Neuronal stem cell (in vitro differentiated cells): ENCODE results near the gene CCDC51. TPM values are rescaled to one million over a fixed set of nuclear protein-coding genes. Genes with fewer than 3 reads are reported as not detected.
"Not testable (repeated sequence)": the region's sequence is repeated elsewhere in the genome, so short reads cannot be mapped to it uniquely, and the experiment has no call there.

Experiments
- DNase-seq: peaks from one replicate; pipeline ENCODE4 v3.0.0-alpha.2; 2013; ENCODE audit warnings: low spot score
- H2AFZ ChIP-seq: one replicate; pipeline ENCODE4 v1.6.1; 2013; ENCODE audit warnings: mild to moderate bottlenecking, low read length, inconsistent platforms
- H2AK5ac ChIP-seq: 2 replicates; pipeline ENCODE4 v1.6.1; 2013; ENCODE audit warnings: low read depth, mild to moderate bottlenecking, inconsistent platforms, low read length, moderate library complexity, mixed read lengths
- H2BK120ac ChIP-seq: 2 replicates; pipeline ENCODE4 v1.6.1; 2013; ENCODE audit warnings: low read depth, mild to moderate bottlenecking, inconsistent platforms, low read length, moderate library complexity, mixed read lengths
- H2BK12ac ChIP-seq: one replicate; pipeline ENCODE4 v1.6.1; 2013; ENCODE audit warnings: low read length, inconsistent platforms
- H2BK15ac ChIP-seq: 2 replicates; pipeline ENCODE4 v1.6.1; 2013; ENCODE audit warnings: mild to moderate bottlenecking, low read length, inconsistent platforms, mixed read lengths
- H2BK5ac ChIP-seq: one replicate; pipeline ENCODE4 v1.6.1; 2013; ENCODE audit warnings: inconsistent platforms, mild to moderate bottlenecking, low read length, moderate library complexity
- H3K14ac ChIP-seq: one replicate; pipeline ENCODE4 v1.6.1; 2013; ENCODE audit warnings: low read length, inconsistent platforms
- H3K18ac ChIP-seq: 2 replicates; pipeline ENCODE4 v1.6.1; 2013; ENCODE audit warnings: low read length, inconsistent platforms
- H3K23ac ChIP-seq: 2 replicates; pipeline ENCODE4 v1.6.1; 2013; ENCODE audit warnings: low read depth, mild to moderate bottlenecking, mixed read lengths, low read length, inconsistent platforms; ENCODE audit not compliant: poor library complexity
- H3K27ac ChIP-seq: replicated peaks from 3 replicates; pipeline ENCODE4 v1.5.1; 2013; ENCODE audit warnings: low read length, inconsistent platforms
- H3K27me3 ChIP-seq, 3 experiments: 2 replicates each; pipeline ENCODE4 v1.6.1; 2013; ENCODE audit warnings: low read length in 3 of 3, mild to moderate bottlenecking in 2 of 3, inconsistent platforms in 1 of 3, low read depth in 1 of 3, mixed read lengths in 1 of 3, moderate library complexity in 1 of 3; ENCODE audit not compliant: control insufficient read depth in 3 of 3, insufficient read depth in 3 of 3
- H3K36me3 ChIP-seq, 2 donors: replicated peaks in 1 of 2; 2 replicates each; pipeline ENCODE4 v1.6.1; 2013; ENCODE audit warnings: low read length in 2 of 2; ENCODE audit not compliant: control insufficient read depth in 2 of 2, insufficient read depth in 2 of 2
- H3K4ac ChIP-seq: 2 replicates; pipeline ENCODE4 v1.6.1; 2013; ENCODE audit warnings: inconsistent platforms, mild to moderate bottlenecking, low read length, moderate library complexity
- H3K4me1 ChIP-seq, 2 donors: 1 replicate in 1 of 2; 2 replicates in 1 of 2; pipeline ENCODE4 v1.6.1; 2013; ENCODE audit warnings: low read length in 2 of 2, low read depth in 1 of 2; ENCODE audit not compliant: control insufficient read depth in 2 of 2, insufficient read depth in 1 of 2
- H3K4me2 ChIP-seq: one replicate; pipeline ENCODE4 v1.6.1; 2013; ENCODE audit warnings: mild to moderate bottlenecking, low read length, inconsistent platforms; ENCODE audit not compliant: insufficient read depth, poor library complexity, severe bottlenecking
- H3K4me3 ChIP-seq, 2 donors: 2 replicates each; pipeline ENCODE4 v1.5.1; 2013; ENCODE audit warnings: low read length in 2 of 2, mild to moderate bottlenecking in 2 of 2, inconsistent platforms in 1 of 2, moderate library complexity in 1 of 2
- H3K79me1 ChIP-seq: one replicate; pipeline ENCODE4 v1.6.1; 2013; ENCODE audit warnings: low read depth, mild to moderate bottlenecking, inconsistent platforms, low read length, moderate library complexity
- H3K9ac ChIP-seq: one replicate; pipeline ENCODE4 v1.6.1; 2013; ENCODE audit warnings: mild to moderate bottlenecking, low read depth, low read length, inconsistent platforms; ENCODE audit not compliant: poor library complexity
- H3K9me3 ChIP-seq, 2 donors: replicated peaks in 1 of 2; 2 replicates each; pipeline versions ENCODE3 to v1.6.1; 2013; ENCODE audit warnings: low read length in 2 of 2, mild to moderate bottlenecking in 2 of 2, inconsistent platforms in 1 of 2, low read depth in 1 of 2, mixed read lengths in 1 of 2, moderate library complexity in 1 of 2; ENCODE audit not compliant: control insufficient read depth in 2 of 2, insufficient read depth in 1 of 2
- H4K8ac ChIP-seq: one replicate; pipeline ENCODE4 v1.6.1; 2013; ENCODE audit warnings: low read depth, mild to moderate bottlenecking, inconsistent platforms, low read length, moderate library complexity
- H4K91ac ChIP-seq: one replicate; pipeline ENCODE4 v1.6.1; 2013; ENCODE audit warnings: low read length, low read depth, mild to moderate bottlenecking, inconsistent platforms; ENCODE audit not compliant: poor library complexity
- WGBS, 2 donors: extraction: QIAGEN DNeasy Blood & Tissue Kit; methylation state at CpG; one replicate each; pipeline ENCODE4 v1.1.7; 2013; ENCODE audit warnings: missing lambda C conversion rate in 2 of 2, mixed read lengths in 1 of 2; ENCODE audit not compliant: insufficient read length in 2 of 2, insufficient replicate concordance in 1 of 2; ENCODE audit errors: extremely low coverage in 2 of 2; 5-methylcytosine and 5-hydroxymethylcytosine counted together
- polyA plus RNA-seq, 2 experiments: library from polyadenylated mRNA; stranded (reverse); fragments of 200-250 nt; gene quantifications; one replicate each; pipeline ENCODE4 v1.2.3, GENCODE V29; 2013

The CCDC51 gene, protein sequence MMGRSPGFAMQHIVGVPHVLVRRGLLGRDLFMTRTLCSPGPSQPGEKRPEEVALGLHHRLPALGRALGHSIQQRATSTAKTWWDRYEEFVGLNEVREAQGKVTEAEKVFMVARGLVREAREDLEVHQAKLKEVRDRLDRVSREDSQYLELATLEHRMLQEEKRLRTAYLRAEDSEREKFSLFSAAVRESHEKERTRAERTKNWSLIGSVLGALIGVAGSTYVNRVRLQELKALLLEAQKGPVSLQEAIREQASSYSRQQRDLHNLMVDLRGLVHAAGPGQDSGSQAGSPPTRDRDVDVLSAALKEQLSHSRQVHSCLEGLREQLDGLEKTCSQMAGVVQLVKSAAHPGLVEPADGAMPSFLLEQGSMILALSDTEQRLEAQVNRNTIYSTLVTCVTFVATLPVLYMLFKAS
- polyA plus RNA-seq (2013, experiment 1 of 2): 11.8 TPM
- polyA plus RNA-seq (2013, experiment 2 of 2): 12.2 TPM

DNA sequence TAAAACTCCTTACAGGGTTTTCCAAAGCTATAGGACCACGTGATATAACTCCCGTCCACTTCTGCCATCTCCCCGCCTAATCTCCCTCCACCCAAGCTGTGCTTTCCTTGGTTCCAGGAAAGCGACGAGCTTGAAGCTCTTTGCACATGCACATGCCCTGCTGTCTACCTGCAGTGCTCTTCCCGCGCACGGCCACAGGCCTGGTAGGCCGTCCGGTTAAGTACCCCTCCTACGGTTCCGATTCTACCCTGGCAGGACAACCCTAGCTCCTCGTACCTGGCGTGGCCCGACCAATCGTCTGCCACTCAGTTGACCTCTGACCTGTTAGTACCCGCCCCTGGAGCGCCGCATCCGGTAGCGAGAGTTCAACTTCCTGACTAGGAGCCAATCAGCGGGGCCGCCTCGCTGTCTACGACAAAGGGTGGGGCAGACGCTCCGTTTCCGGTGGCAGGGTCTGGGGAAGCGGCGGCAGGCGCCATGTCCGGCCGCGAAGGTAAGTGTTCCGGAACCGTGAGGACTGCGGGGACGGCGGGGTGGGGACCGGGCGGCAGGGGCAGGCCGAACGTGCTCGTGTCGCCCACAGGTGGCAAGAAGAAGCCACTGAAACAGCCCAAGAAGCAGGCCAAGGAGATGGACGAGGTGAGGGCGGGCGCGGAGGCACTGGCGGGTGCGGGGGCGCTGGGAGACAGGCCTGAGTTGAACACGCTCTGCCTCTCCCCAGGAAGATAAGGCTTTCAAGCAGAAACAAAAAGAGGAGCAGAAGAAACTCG, at the start of gene CCDC51, which contains the start of gene TMA7:
TSS of gene CCDC51 (minus strand) at position 300 of the 770 bp plus-strand sequence. CDS start 4,991 bp downstream, outside the sequence.
TSS of gene TMA7 (plus strand) at position 438 of the 770 bp plus-strand sequence. CDS start at position 478, 40 bp downstream.
- Histone ChIP-seq H3K14ac (peak within 1 kb of the TSS; percentile 92), H2BK120ac (no peak within 1 kb of the TSS), H4K8ac (no peak within 1 kb of the TSS), H3K27ac (peak within 1 kb of the TSS; percentile 75), H3K9ac (peak within 1 kb of the TSS; percentile 100), H2AFZ (peak within 1 kb of the TSS; percentile 85), H4K91ac (no peak within 1 kb of the TSS), H3K4me1 (peaks cover 2 to 6% of the 10 kb centered on the region in 2 donors), H3K4me2 (peak within 1 kb of the TSS; percentile 81), H2AK5ac (no peak within 1 kb of the TSS), H2BK15ac (no peak within 1 kb of the TSS), H3K4ac (no peak within 1 kb of the TSS), H3K36me3 (peaks cover 8 to 36% of the 10 kb centered on the region in 2 donors), H2BK5ac (no peak within 1 kb of the TSS), H3K23ac (peak within 1 kb of the TSS; percentile 94), H3K27me3 (no peaks in the 10 kb centered on the region), H3K79me1 (peaks cover 8% of the 10 kb centered on the region), H3K18ac (peak within 1 kb of the TSS; percentile 94), H3K4me3 (peak within 1 kb of the TSS; percentile 78 to 93), H3K9me3 (no peaks in the 10 kb centered on the region), H2BK12ac (no peak within 1 kb of the TSS)
- WGBS, 2 donors: no CpG with 5 or more reads among the region's 54 CpGs
- peak; percentile 92 for DNase-seq

DNA sequence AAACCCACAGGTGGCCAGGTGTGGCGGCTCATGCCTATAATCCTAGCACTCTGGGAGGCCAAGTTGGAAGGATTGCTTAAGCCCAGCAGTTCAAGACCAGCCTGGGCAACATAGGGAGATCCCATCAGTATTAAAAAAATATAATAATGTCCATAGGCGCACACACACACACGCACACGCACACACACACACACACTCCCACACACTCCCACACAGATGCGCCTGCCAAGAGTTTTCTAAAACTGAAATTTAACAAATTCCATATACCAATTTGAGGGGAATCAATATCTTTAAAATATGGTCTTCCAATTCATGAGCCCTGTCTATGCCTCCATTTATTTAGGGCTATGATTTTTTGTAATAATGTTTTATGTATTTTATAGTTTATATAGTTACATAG, 47.0 kb upstream of the CCDC51 start:
- no peak overlapping the region for H3K27ac ChIP-seq
- H3K4me2 ChIP-seq: no peak overlapping the region
- H2AK5ac ChIP-seq: no peak overlapping the region
- H2BK15ac ChIP-seq: no peak overlapping the region
- H3K4me3 ChIP-seq: no peak overlapping the region
- no peak for DNase-seq
- no peak overlapping the region for H3K4ac ChIP-seq
- H3K18ac ChIP-seq: no peak overlapping the region
- no peak overlapping the region for H4K8ac ChIP-seq
- H3K4me1 ChIP-seq: no peaks in the 10 kb centered on the region
- no peaks in the 10 kb centered on the region for H3K79me1 ChIP-seq
- no peak overlapping the region for H2BK12ac ChIP-seq
- no peaks in the 10 kb centered on the region for H3K9me3 ChIP-seq
- H3K14ac ChIP-seq: no peak overlapping the region
- H3K9ac ChIP-seq: no peak overlapping the region
- H3K36me3 ChIP-seq: no peaks in the 10 kb centered on the region
- H2BK120ac ChIP-seq: no peak overlapping the region
- no CpG with 5 or more reads among the region's 5 CpGs for WGBS, 2 donors
- H3K23ac ChIP-seq: no peak overlapping the region
- H4K91ac ChIP-seq: no peak overlapping the region
- H3K27me3 ChIP-seq: no peaks in the 10 kb centered on the region
- no peak overlapping the region for H2BK5ac ChIP-seq
- H2AFZ ChIP-seq: no peak overlapping the region

DNA sequence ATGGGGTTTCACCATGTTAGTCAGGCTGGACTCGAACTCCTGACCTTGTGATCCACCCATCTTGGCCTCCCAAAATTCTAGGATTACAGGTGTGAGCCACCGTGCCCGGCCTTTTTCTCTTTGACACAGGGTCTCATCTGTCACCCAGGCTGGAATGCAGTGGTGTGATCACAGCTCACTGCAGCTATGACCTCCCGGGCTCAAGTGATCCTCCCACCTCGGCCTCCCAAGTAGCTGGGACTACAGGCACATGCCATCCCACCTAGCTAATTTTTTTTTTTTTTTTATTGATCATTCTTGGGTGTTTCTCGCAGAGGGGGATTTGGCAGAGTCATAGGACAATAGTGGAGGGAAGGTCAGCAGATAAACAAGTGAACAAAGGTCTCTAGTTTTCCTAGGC, 42.9 kb upstream of the CCDC51 start:
- H3K14ac ChIP-seq, H3K9me3 ChIP-seq, H3K18ac ChIP-seq, H3K79me1 ChIP-seq, H2AFZ ChIP-seq, H4K91ac ChIP-seq, H2AK5ac ChIP-seq, H3K9ac ChIP-seq, H3K4ac ChIP-seq, H3K4me2 ChIP-seq, H3K4me1 ChIP-seq, DNase-seq, H2BK5ac ChIP-seq, H3K27ac ChIP-seq, H2BK12ac ChIP-seq, H2BK120ac ChIP-seq, H3K27me3 ChIP-seq, H3K36me3 ChIP-seq, H4K8ac ChIP-seq, H2BK15ac ChIP-seq, H3K23ac ChIP-seq, H3K4me3 ChIP-seq: not testable (repeated sequence)
- no CpG with 5 or more reads among the region's 6 CpGs for WGBS, 2 donors

DNA sequence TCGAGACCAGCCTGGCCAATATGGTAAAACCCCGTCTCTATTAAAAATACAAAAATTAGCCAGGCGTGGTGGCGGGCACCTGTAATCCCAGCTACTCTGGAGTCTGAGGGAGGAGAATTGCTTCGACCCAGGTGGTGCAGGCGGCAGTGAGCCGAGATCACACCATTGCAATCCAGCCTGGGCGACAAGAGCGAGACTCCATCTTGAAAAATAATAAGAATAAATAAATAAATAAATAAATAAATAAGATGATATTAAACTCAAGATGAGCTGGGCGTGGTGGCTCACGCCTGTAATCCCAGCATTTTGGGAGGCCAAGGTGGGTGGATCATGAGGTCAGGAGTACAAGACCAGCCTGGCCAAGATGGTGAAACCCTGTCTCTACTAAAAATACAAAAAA, 41.0 kb upstream of the CCDC51 start:
- H3K4me1 ChIP-seq, H2BK12ac ChIP-seq, H3K14ac ChIP-seq, H2BK120ac ChIP-seq, H3K27ac ChIP-seq, H3K18ac ChIP-seq, H4K91ac ChIP-seq, H2AK5ac ChIP-seq, H3K9ac ChIP-seq, H3K36me3 ChIP-seq, H3K4ac ChIP-seq, H3K79me1 ChIP-seq, H2BK15ac ChIP-seq, H3K4me3 ChIP-seq, H3K4me2 ChIP-seq, H3K27me3 ChIP-seq, H4K8ac ChIP-seq, H2AFZ ChIP-seq, DNase-seq, H3K23ac ChIP-seq, H2BK5ac ChIP-seq, H3K9me3 ChIP-seq: not testable (repeated sequence)
- no CpG with 5 or more reads among the region's 11 CpGs for WGBS, 2 donors
